Pancreas (tissue), 10 donors: ENCODE data around the gene CDC34. TPM values are rescaled to one million over a fixed set of nuclear protein-coding genes. Genes with fewer than 3 reads are reported as not detected.

Experiments used
- ATAC-seq, 4 donors: fragments of 200-7000 bp; cut with Tn5 transposase; one replicate each; pipeline versions ENCODE4 v1.8.0 to v1.9.1; 2020; ENCODE audit warnings: mild to moderate bottlenecking in 4 of 4, moderate library complexity in 4 of 4
- DNase-seq, 6 donors: peaks; one replicate each; pipeline ENCODE4 v3.0.0-alpha.2; 2020
- FAIRE-seq: peaks from 2 replicates; lab custom pipeline; 2012; peaks lifted over from hg19 to GRCh38; lab: Jason Lieb, UNC
- H3K27ac ChIP-seq, 4 donors: fragments of 200-600 bp; sonication (generic); 1 replicate in 3 of 4; 2 replicates in 1 of 4; pipeline versions ENCODE4 v1.5.0 to v1.8.0; 2020
- H3K27me3 ChIP-seq, 4 donors: fragments of 200-600 bp; one replicate each; pipeline ENCODE4 v1.8.0; 2021
- H3K36me3 ChIP-seq, 3 donors: fragments of 200-600 bp; sonication (generic) in 1 of 3; one replicate each; pipeline versions ENCODE4 v1.5.0 to v1.8.0; 2020 to 2021
- H3K4me1 ChIP-seq, 3 donors: fragments of 200-600 bp; one replicate each; pipeline ENCODE4 v1.8.0; 2021
- H3K4me3 ChIP-seq, 4 donors: fragments of 200-600 bp; sonication (generic) in 2 of 4; one replicate each; pipeline versions ENCODE4 v1.5.0 to v1.8.0; 2020 to 2021
- H3K9me3 ChIP-seq, 4 donors: fragments of 200-600 bp; one replicate each; pipeline ENCODE4 v1.8.0; 2021
- WGBS, 2 donors: extraction: QIAGEN DNeasy Blood & Tissue Kit; methylation state at CpG; one replicate each; pipeline ENCODE4 v1.1.7; 2013; 5-methylcytosine and 5-hydroxymethylcytosine counted together
- intact Hi-C, 3 donors: fragments of 100-400 bp; cut with DNase I; formaldehyde crosslinking; loops; one replicate each; pipeline versions ENCODE4 v1.11.1 to v1.14.2; 2022
- polyA plus RNA-seq, 2 donors: library from polyadenylated mRNA; stranded (reverse); fragments of 200-250 nt; gene quantifications; one replicate each; pipeline ENCODE4 v1.2.3, GENCODE V29; 2013
- total RNA-seq, 6 donors: library from RNA; stranded (reverse); fragmentation: NEBNext Ultra II Directional in 4 of 6; extraction: Animal tissue kit (Norgen Biotek cat#: 25700) in 4 of 6; gene quantifications; one replicate each; pipeline versions ENCODE4 v1.2.1 to v1.2.4, GENCODE V29; 2021 to 2023
- TF ChIP-seq, protein P1 (sequence below), 4 donors: fragments of 200-600 bp; sonication (generic) in 3 of 4; IDR thresholded peaks; one replicate each; pipeline versions ENCODE4 v1.5.0 to v1.8.0; 2021; ENCODE audit warnings: antibody characterized with exemption in 4 of 4
- donor health status: healthy with polysubstance abuse.
- donor health status: DM: no; HTN: no; CAD: no; lungs with moderate emphysema.
- donor health status: DM: no; HTN: no; CAD: no.
- donor health status: control.
- donor health status: control.
- donor health status: Bipolar disorder and iron deficiency.
- donor health status: DM: yes; HTN: yes; CAD: no.
- donor health status: DM: no; HTN: no; CAD: no.
- donor health status: DM: no; HTN: no; CAD: no.
- donor health status: DM: yes; HTN: yes; CAD: no.

The CDC34 gene
- total and polyA plus RNA-seq, 8 donors, result 26.2 to 107 (median 45.6) TPM

DNA sequence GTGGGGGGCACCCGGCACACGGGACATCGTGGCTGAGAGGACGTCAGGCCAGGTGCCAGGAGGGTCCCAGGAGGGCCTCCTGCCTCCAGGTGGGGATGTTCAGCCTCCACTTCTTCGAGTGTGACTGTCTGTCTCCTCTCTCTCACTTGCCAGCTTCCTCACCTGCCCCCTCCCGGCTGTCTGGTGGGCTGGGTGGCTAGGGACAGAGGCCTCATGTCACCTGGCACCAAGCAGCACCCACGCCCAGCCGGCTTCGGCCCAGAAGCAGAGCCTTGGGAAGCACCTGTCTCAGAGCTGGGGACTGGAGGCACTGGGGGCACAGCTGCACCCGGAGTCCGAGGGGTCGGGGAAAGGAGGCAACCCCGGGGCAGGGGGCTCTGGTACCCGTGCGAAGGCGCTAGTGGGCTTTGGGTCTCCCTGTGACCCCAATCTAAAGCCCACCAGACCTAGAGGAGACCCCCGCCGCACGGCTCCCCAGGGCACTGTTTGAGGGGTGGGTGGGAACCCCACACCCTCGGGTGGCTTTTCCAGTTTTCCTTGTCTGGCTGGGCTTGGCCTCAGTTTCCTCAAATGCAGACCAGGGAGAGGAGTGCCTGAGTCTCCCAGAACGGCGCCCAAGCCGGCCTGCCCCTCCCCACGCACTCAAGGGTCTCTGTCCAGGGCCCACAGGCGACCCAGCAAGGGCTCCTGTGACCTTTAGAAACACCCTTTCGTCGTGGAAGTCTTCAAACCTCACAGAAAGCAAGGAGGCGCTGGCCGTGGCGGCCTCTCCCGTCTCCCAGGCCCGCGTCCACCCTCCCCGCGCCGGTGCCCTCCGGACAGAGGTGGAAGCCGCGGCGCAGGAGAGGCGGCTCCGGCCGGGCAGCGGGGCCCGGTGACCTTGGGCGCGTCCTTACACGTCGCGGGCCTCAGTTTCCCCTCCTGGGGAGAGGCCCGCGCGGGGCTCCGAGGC, 57.5 kb downstream of the CDC34 start:
- Histone ChIP-seq H3K36me3 (no peaks in the 10 kb centered on the region), H3K4me3 (no peak overlapping the region), H3K27ac (no peak overlapping the region), H3K9me3 (no peaks in the 10 kb centered on the region), H3K27me3 (peaks cover 0 to 13% (median 4%) of the 10 kb centered on the region in 4 donors), H3K4me1 (peaks cover 0 to 9% (median 3%) of the 10 kb centered on the region in 3 donors)
- WGBS, 2 donors, result 11 to 13% methylated on average over 50 to 54 of the region's 54 CpGs
- FAIRE-seq (no peak), DNase-seq (peak in 1 of 6 donors; percentile 77), ATAC-seq (peak in 2 of 4 donors; percentile 4 to 5)
- intact Hi-C loops, result no loop called here
- TF ChIP-seq, protein P1, sequence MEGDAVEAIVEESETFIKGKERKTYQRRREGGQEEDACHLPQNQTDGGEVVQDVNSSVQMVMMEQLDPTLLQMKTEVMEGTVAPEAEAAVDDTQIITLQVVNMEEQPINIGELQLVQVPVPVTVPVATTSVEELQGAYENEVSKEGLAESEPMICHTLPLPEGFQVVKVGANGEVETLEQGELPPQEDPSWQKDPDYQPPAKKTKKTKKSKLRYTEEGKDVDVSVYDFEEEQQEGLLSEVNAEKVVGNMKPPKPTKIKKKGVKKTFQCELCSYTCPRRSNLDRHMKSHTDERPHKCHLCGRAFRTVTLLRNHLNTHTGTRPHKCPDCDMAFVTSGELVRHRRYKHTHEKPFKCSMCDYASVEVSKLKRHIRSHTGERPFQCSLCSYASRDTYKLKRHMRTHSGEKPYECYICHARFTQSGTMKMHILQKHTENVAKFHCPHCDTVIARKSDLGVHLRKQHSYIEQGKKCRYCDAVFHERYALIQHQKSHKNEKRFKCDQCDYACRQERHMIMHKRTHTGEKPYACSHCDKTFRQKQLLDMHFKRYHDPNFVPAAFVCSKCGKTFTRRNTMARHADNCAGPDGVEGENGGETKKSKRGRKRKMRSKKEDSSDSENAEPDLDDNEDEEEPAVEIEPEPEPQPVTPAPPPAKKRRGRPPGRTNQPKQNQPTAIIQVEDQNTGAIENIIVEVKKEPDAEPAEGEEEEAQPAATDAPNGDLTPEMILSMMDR (IDR thresholded peaks at IDR 0.05), result no peak

DNA sequence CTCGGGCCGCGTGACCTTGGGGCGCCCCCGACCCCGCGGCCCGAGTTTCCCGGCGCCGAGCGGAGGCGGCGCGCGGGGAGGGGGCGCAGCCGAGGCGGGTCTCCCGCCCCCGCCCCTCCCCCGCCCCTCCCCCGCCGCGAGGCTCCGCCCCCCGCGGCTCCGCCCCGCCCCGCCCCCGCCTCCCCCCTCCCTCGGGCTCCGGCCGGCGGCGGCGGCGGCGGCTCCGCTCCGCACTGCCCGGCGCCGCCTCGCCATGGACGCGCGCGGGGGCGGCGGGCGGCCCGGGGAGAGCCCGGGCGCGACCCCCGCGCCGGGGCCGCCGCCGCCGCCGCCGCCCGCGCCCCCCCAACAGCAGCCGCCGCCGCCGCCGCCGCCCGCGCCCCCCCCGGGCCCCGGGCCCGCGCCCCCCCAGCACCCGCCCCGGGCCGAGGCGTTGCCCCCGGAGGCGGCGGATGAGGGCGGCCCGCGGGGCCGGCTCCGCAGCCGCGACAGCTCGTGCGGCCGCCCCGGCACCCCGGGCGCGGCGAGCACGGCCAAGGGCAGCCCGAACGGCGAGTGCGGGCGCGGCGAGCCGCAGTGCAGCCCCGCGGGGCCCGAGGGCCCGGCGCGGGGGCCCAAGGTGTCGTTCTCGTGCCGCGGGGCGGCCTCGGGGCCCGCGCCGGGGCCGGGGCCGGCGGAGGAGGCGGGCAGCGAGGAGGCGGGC, 58.3 kb downstream of the CDC34 start, which contains the start of gene HCN2:
Gene HCN2 (plus strand): TSS at position 189 of the 703 bp plus-strand sequence. CDS start 65 bp downstream, at position 254.
- TF ChIP-seq, protein P1 (IDR thresholded peaks at IDR 0.05), result no peak
- Histone ChIP-seq H3K27ac (no peak within 1 kb of the TSS), H3K4me1 (peaks cover 0 to 9% (median 3%) of the 10 kb centered on the region in 3 donors), H3K9me3 (no peaks in the 10 kb centered on the region), H3K27me3 (peaks cover 0 to 13% (median 4%) of the 10 kb centered on the region in 4 donors), H3K4me3 (peak within 1 kb of the TSS in 1 of 4 donors; percentile 12), H3K36me3 (no peaks in the 10 kb centered on the region)
- WGBS, 2 donors, result 0 to 1% methylated on average over 5 to 91 of the region's 132 CpGs
- ATAC-seq (no peak), FAIRE-seq (no peak), DNase-seq (no peak)
- intact Hi-C loops, result no loop called here

DNA sequence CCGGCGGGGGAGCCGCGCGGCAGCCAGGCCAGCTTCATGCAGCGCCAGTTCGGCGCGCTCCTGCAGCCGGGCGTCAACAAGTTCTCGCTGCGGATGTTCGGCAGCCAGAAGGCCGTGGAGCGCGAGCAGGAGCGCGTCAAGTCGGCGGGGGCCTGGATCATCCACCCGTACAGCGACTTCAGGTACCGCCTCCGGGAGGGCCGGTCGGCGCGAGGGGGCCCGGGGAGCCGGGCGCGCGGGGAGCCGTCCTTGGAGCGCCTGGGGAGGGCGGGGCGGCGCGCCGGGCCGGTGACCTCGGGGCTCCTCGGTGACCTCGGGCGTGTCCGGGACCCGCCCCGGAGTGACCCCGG, 58.8 kb downstream of the CDC34 start:
- peaks cover 0 to 13% (median 4%) of the 10 kb centered on the region in 4 donors for H3K27me3 ChIP-seq
- TF ChIP-seq, protein P1 (IDR thresholded peaks at IDR 0.05), result no peak
- DNase-seq, result peak in 1 of 6 donors; percentile 71
- FAIRE-seq, result no peak
- 1 to 2% methylated on average over 32 to 50 of the region's 50 CpGs for WGBS, 2 donors
- H3K27ac ChIP-seq, result no peak overlapping the region
- H3K36me3 ChIP-seq, result no peaks in the 10 kb centered on the region
- H3K4me3 ChIP-seq, result peak overlapping the region in 1 of 4 donors; percentile 12
- no peak for ATAC-seq
- no peaks in the 10 kb centered on the region for H3K9me3 ChIP-seq
- intact Hi-C loops, result no loop called here
- peaks cover 0 to 9% (median 3%) of the 10 kb centered on the region in 3 donors for H3K4me1 ChIP-seq

DNA sequence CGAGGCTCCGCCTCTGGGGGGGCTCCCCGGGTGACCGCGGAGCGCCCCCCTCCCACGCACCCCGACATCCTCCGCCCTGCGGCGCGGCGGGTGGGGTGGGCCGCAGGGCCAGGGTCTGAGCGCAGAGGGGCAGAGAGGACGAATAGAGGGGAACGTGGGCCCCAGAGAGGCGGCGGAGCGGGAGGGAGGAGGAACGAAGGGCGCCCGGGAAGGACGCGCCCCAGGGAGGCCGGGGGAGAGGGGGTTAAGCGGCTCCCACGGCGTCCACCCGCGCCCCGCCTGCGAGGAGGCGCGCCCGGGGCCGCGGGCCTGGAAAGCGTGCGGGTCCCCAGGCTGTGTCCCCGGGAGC, 59.2 kb downstream of the CDC34 start:
- ATAC-seq (no peak), FAIRE-seq (no peak), DNase-seq (no peak)
- H3K27ac ChIP-seq, result no peak overlapping the region
- WGBS, 2 donors, result 6 to 11% methylated on average over 13 to 41 of the region's 41 CpGs
- H3K4me3 ChIP-seq, result peak overlapping the region in 1 of 4 donors; percentile 12
- intact Hi-C loops, result no loop called here
- TF ChIP-seq, protein P1 (IDR thresholded peaks at IDR 0.05), result no peak
- H3K9me3 ChIP-seq, result no peaks in the 10 kb centered on the region
- H3K27me3 ChIP-seq, result peaks cover 0 to 13% (median 4%) of the 10 kb centered on the region in 4 donors
- no peaks in the 10 kb centered on the region for H3K36me3 ChIP-seq
- H3K4me1 ChIP-seq, result peaks cover 0 to 9% (median 3%) of the 10 kb centered on the region in 3 donors
